Endothelial cell of umbilical vein (primary cell): ENCODE measurements around the gene TRIP13. TPM values are rescaled to one million over a fixed set of nuclear protein-coding genes. Genes with fewer than 3 reads are reported as not detected.

Source experiments
- BruUV-seq: library from RNA; stranded (reverse); fragments of 400-500 nt; replicated peaks from 2 replicates; lab custom pipeline; 2021; lab: Mats Ljungman, UMichigan
- CTCF ChIA-PET: fragments of 300-600, 350-600 bp; sonication (Branson Sonifier 250); formaldehyde crosslinking; loops from one replicate; lab custom pipeline; 2021; ENCODE audit warnings: antibody characterized with exemption, inconsistent platforms; lab: Charles Lee
- POLR2A ChIA-PET: fragments of 300-600, 350-600 bp; sonication (Branson Sonifier 250); formaldehyde crosslinking; loops from one replicate; lab custom pipeline; 2021; ENCODE audit warnings: antibody characterized with exemption, inconsistent platforms; lab: Charles Lee
- DNase-seq: peaks from one replicate; pipeline ENCODE4 v3.0.0-alpha.2; 2011; ENCODE audit warnings: low read depth, low spot score
- FAIRE-seq: peaks from 2 replicates; lab custom pipeline; 2011; peaks lifted over from hg19 to GRCh38; lab: Jason Lieb, UNC
- H2AFZ ChIP-seq: 2 replicates; pipeline ENCODE4 v1.6.0; 2012; ENCODE audit warnings: low read depth, low read length, control low read depth, inconsistent platforms
- H3K27ac ChIP-seq: 2 replicates; pipeline ENCODE4 v1.5.1; 2011; ENCODE audit warnings: low read depth, mild to moderate bottlenecking, control low read depth, low read length, moderate library complexity; ENCODE audit not compliant: insufficient read depth
- H3K27me3 ChIP-seq, 2 experiments: 2 replicates each; pipeline versions ENCODE4 v1.6.0 to v1.6.1; 2011; ENCODE audit warnings: low read length in 2 of 2, mixed read lengths in 1 of 2; ENCODE audit not compliant: control insufficient read depth in 2 of 2, insufficient read depth in 2 of 2
- H3K36me3 ChIP-seq, 2 experiments: 2 replicates in 1 of 2; 3 replicates in 1 of 2; pipeline ENCODE4 v1.5.1; 2011; ENCODE audit warnings: low read length in 2 of 2, mild to moderate bottlenecking in 1 of 2, moderate library complexity in 1 of 2; ENCODE audit not compliant: control insufficient read depth in 2 of 2, insufficient read depth in 2 of 2; ENCODE audit errors: extremely low read depth in 1 of 2
- H3K4me1 ChIP-seq: 3 replicates; pipeline ENCODE4 v1.5.1; 2011; ENCODE audit warnings: mild to moderate bottlenecking, low read length; ENCODE audit not compliant: control insufficient read depth, insufficient read depth; ENCODE audit errors: extremely low read depth
- H3K4me2 ChIP-seq: 2 replicates; pipeline ENCODE4 v1.6.1; 2011; ENCODE audit warnings: low read length, control low read depth, mixed read lengths; ENCODE audit not compliant: insufficient read depth
- H3K4me3 ChIP-seq, 3 experiments: fragments of 200-600 bp in 1 of 3; sonication (generic), shearing (Covaris generic) in 1 of 3; replicated peaks in 1 of 3; 2 replicates each; pipeline ENCODE4 v1.5.1; 2011 to 2016; ENCODE audit warnings: control low read depth in 3 of 3, low read length in 3 of 3, mild to moderate bottlenecking in 2 of 3, inconsistent platforms in 1 of 3, low read depth in 1 of 3, moderate library complexity in 1 of 3; ENCODE audit not compliant: insufficient read depth in 1 of 3
- H3K79me2 ChIP-seq: 2 replicates; pipeline ENCODE4 v1.6.0; 2012; ENCODE audit warnings: low read length, inconsistent platforms; ENCODE audit not compliant: control insufficient read depth, insufficient read depth
- H3K9ac ChIP-seq: replicated peaks from 2 replicates; pipeline ENCODE3; 2011; ENCODE audit warnings: low read length, control low read depth; ENCODE audit not compliant: insufficient read depth; ENCODE audit errors: extremely low read depth
- H3K9me1 ChIP-seq: replicated peaks from 3 replicates; pipeline ENCODE4 v1.6.0; 2011; ENCODE audit warnings: mild to moderate bottlenecking, low read length; ENCODE audit not compliant: control insufficient read depth, insufficient read depth; ENCODE audit errors: extremely low read depth
- H3K9me3 ChIP-seq: replicated peaks from 2 replicates; pipeline ENCODE4 v1.5.1; 2012; ENCODE audit warnings: low read length, inconsistent platforms; ENCODE audit not compliant: control insufficient read depth, insufficient read depth
- H4K20me1 ChIP-seq: replicated peaks from 2 replicates; pipeline ENCODE3; 2011; ENCODE audit warnings: mild to moderate bottlenecking, low read length; ENCODE audit not compliant: control insufficient read depth, insufficient read depth; ENCODE audit errors: extremely low read depth
- EZH2 ChIP-seq: IDR thresholded peaks from 2 replicates; pipeline ENCODE4 v1.6.1; 2012; ENCODE audit warnings: borderline replicate concordance, low read depth, mild to moderate bottlenecking, moderate library complexity, low read length, inconsistent platforms; ENCODE audit not compliant: severe bottlenecking
- FOS ChIP-seq: IDR thresholded peaks from 2 replicates; pipeline ENCODE4 v1.6.1; 2011; ENCODE audit warnings: mild to moderate bottlenecking, low read length, moderate library complexity, borderline replicate concordance; ENCODE audit not compliant: insufficient read depth
- GATA2 ChIP-seq: IDR thresholded peaks from 2 replicates; pipeline ENCODE4 v1.7.0; 2011; ENCODE audit warnings: low read depth, mild to moderate bottlenecking, moderate library complexity, mixed read lengths, low read length; ENCODE audit not compliant: insufficient read length, insufficient read depth
- JUN ChIP-seq: IDR thresholded peaks from 2 replicates; pipeline ENCODE4 v1.6.1; 2011; ENCODE audit warnings: borderline replicate concordance, low read depth; ENCODE audit not compliant: insufficient read length, insufficient read depth
- MAX ChIP-seq: IDR thresholded peaks from 2 replicates; pipeline ENCODE4 v1.6.1; 2011; ENCODE audit not compliant: insufficient read depth, insufficient read length
- MYC ChIP-seq: IDR thresholded peaks from one replicate; pipeline ENCODE4 v1.6.1; 2011; ENCODE audit warnings: mild to moderate bottlenecking, low read depth, low read length
- POLR2A ChIP-seq: IDR thresholded peaks from 2 replicates; pipeline ENCODE4 v1.6.1; 2012; ENCODE audit warnings: low read depth, mild to moderate bottlenecking, control low read depth, low read length
- POLR2AphosphoS5 ChIP-seq: IDR thresholded peaks from 2 replicates; pipeline ENCODE4 v1.6.1; 2012; ENCODE audit warnings: low read depth, mild to moderate bottlenecking, control low read depth, low read length, moderate library complexity; ENCODE audit not compliant: insufficient read depth
- dilution Hi-C: fragments of 300-500 bp; cut with MboI; formaldehyde crosslinking; loops from one replicate; pipeline ENCODE4 v1.15.0; 2019; ENCODE audit warnings: low sequenced_read_pairs; ENCODE audit not compliant: extremely low pct_ligation_motif_present
- intact Hi-C: fragments of 100-400 bp; cut with micrococcal nuclease; formaldehyde crosslinking; loops from one replicate; pipeline ENCODE4 v1.10.0; 2022
- polyA plus RNA-seq, 4 experiments: library from polyadenylated mRNA; depleted of rRNA in 3 of 4; stranded (reverse) in 3 of 4; unstranded in 1 of 4; fragments of >200 nt; gene quantifications; 2 replicates each; pipeline versions ENCODE4 v1.2.1 to v1.2.3, GENCODE V29; 2011 to 2012; ENCODE audit warnings: missing spikeins in 1 of 4
- total RNA-seq: library from RNA; stranded (reverse); gene quantifications from 2 replicates; pipeline ENCODE4 v1.2.3, GENCODE V29; 2021
- TF ChIP-seq, protein P1 (sequence below), 2 donors: IDR thresholded peaks; 1 replicate in 1 of 2; 2 replicates in 1 of 2; pipeline ENCODE4 v1.5.1; 2011; ENCODE audit warnings: low read length in 2 of 2, mild to moderate bottlenecking in 2 of 2, moderate library complexity in 2 of 2, control low read depth in 1 of 2, inconsistent platforms in 1 of 2, low read depth in 1 of 2; ENCODE audit not compliant: insufficient read depth in 1 of 2; ENCODE audit errors: extremely low read depth in 1 of 2

Gene TRIP13
- total and polyA plus RNA-seq, 2 donors (not counting 3 experiments of a cell fraction or from before 2014, with no cell fraction given): 17.4 to 39.0 TPM

DNA sequence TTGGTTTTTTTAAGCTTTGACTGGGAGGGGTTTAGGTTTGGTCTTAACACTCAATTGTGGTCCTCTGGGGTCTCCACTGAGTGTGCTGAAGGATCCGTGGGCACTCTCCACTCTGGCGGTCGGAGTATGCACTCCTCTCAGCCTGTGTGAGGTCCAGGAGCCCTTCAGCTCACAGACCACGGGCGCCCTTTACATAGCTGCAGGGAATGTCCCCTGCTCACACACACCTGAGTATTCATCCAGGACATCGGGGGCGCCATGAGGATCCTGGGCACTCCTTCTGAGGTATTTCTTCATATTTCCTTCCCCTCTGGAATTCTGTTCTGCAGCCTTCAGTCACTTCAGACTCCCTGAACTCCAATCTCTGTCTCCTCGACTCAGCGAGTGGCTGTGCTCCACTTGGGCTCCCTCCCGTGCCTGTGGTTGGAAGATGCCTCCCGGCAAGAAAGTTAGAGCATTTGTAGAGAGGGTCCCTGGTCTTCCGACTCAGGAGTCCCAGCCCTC is 12.5 kb downstream of the TRIP13 start:
- Histone ChIP-seq H3K4me3 (no peak overlapping the region), H3K79me2 (peaks cover 2% of the 10 kb centered on the region), H3K9ac (no peak overlapping the region), H3K36me3 (peaks cover 2 to 3% of the 10 kb centered on the region in 2 experiments), H3K4me2 (no peak overlapping the region), H3K27me3 (no peaks in the 10 kb centered on the region), H2AFZ (no peak overlapping the region), H3K9me3 (no peaks in the 10 kb centered on the region), H3K9me1 (no peaks in the 10 kb centered on the region), H3K27ac (no peak overlapping the region), H3K4me1 (no peaks in the 10 kb centered on the region), H4K20me1 (no peaks in the 10 kb centered on the region)
- intact Hi-C loops: no loop called here
- DNase-seq (no peak), FAIRE-seq (no peak)
- ChIA-PET POLR2A (no interaction called here), CTCF (no interaction called here)
- TF ChIP-seq JUN: no peak
- no peak for TF ChIP-seq MYC
- TF ChIP-seq GATA2: no peak
- TF ChIP-seq, protein P1, sequence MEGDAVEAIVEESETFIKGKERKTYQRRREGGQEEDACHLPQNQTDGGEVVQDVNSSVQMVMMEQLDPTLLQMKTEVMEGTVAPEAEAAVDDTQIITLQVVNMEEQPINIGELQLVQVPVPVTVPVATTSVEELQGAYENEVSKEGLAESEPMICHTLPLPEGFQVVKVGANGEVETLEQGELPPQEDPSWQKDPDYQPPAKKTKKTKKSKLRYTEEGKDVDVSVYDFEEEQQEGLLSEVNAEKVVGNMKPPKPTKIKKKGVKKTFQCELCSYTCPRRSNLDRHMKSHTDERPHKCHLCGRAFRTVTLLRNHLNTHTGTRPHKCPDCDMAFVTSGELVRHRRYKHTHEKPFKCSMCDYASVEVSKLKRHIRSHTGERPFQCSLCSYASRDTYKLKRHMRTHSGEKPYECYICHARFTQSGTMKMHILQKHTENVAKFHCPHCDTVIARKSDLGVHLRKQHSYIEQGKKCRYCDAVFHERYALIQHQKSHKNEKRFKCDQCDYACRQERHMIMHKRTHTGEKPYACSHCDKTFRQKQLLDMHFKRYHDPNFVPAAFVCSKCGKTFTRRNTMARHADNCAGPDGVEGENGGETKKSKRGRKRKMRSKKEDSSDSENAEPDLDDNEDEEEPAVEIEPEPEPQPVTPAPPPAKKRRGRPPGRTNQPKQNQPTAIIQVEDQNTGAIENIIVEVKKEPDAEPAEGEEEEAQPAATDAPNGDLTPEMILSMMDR (IDR thresholded peaks at IDR 0.05; ENCODE audit: extremely low read depth in 1 of 2, insufficient read depth in 1 of 2, low read depth in 1 of 2, low read length in 2 of 2): no peak
- no peak for TF ChIP-seq FOS
- no peak for TF ChIP-seq POLR2A
- TF ChIP-seq EZH2: no peak
- TF ChIP-seq POLR2AphosphoS5: no peak
- no peak for TF ChIP-seq MAX
- dilution Hi-C loops: no loop called here
- BruUV-seq: no TSS peak
